Transverse colon (tissue), 4 donors: ENCODE results near the gene WDR5B. TPM values are rescaled to one million over a fixed set of nuclear protein-coding genes. Genes with fewer than 3 reads are reported as not detected.

Source experiments
- DNase-seq: peaks from one replicate; pipeline ENCODE4 v3.0.0-alpha.2; 2019
- H3K27ac ChIP-seq, 4 donors: fragments of 200-600 bp; sonication (generic); 2 replicates each; pipeline ENCODE4 v1.5.1; 2016 to 2018; ENCODE audit warnings: inconsistent platforms in 4 of 4
- H3K27me3 ChIP-seq: fragments of 200-600 bp; sonication (generic); 2 replicates; pipeline ENCODE4 v1.5.1; 2017; ENCODE audit warnings: inconsistent platforms
- H3K36me3 ChIP-seq, 4 donors: fragments of 200-600 bp; sonication (generic); 2 replicates each; pipeline ENCODE4 v1.5.1; 2017 to 2019; ENCODE audit warnings: inconsistent platforms in 4 of 4
- H3K4me1 ChIP-seq, 4 donors: fragments of 200-600 bp; sonication (generic); 2 replicates each; pipeline ENCODE4 v1.5.1; 2017 to 2020; ENCODE audit warnings: inconsistent platforms in 4 of 4
- H3K4me3 ChIP-seq, 4 donors: fragments of 200-600 bp; sonication (generic); 1 replicate in 1 of 4; 2 replicates in 3 of 4; pipeline versions ENCODE4 v1.5.1 to v1.6.1; 2017 to 2019; ENCODE audit warnings: inconsistent platforms in 4 of 4
- H3K9me3 ChIP-seq, 2 donors: fragments of 200-600 bp; sonication (generic); 2 replicates each; pipeline ENCODE4 v1.5.1; 2017 to 2019; ENCODE audit warnings: inconsistent platforms in 2 of 2
- CTCF ChIP-seq, 5 experiments: fragments of 200-600 bp in 3 of 5; fragments of 450-650 bp in 2 of 5; sonication (generic) in 3 of 5; IDR thresholded peaks; 1 replicate in 2 of 5; 2 replicates in 3 of 5; pipeline ENCODE4 v1.5.1; 2016 to 2017; ENCODE audit warnings: antibody characterized with exemption in 5 of 5, inconsistent platforms in 3 of 5, mild to moderate bottlenecking in 2 of 5, moderate library complexity in 1 of 5
- EP300 ChIP-seq: sonication (generic); formaldehyde crosslinking; IDR thresholded peaks from one replicate; pipeline ENCODE4 v1.6.1; 2017; ENCODE audit warnings: antibody characterized with exemption, low read depth
- POLR2A ChIP-seq: fragments of 450-650 bp; IDR thresholded peaks from one replicate; pipeline ENCODE4 v1.6.1; 2016; ENCODE audit warnings: antibody characterized with exemption, mild to moderate bottlenecking, moderate library complexity
- POLR2AphosphoS5 ChIP-seq, 3 donors: sonication (generic); formaldehyde crosslinking; IDR thresholded peaks; one replicate each; pipeline ENCODE4 v1.6.1; 2016; ENCODE audit warnings: antibody characterized with exemption in 3 of 3
- WGBS, 2 donors: methylation state at CpG; one replicate each; pipeline ENCODE4 v1.1.5; 2018; ENCODE audit warnings: low coverage in 1 of 2; 5-methylcytosine and 5-hydroxymethylcytosine counted together
- in situ Hi-C, 4 donors: fragments of 200-750 bp; cut with MboI; loops; one replicate each; pipeline versions ENCODE4 v1.15.0 to v1.15.1; 2017; ENCODE audit warnings: low sequenced_read_pairs in 3 of 4, low pct_ligation_motif_present in 1 of 4, low pct_unique_long_range_greater_than_20kb in 1 of 4
- intact Hi-C: fragments of 100-400 bp; cut with DNase I; formaldehyde crosslinking; loops from one replicate; pipeline ENCODE4 v1.15.1; 2023; ENCODE audit warnings: low total_unique reads
- total RNA-seq, 4 donors: library from RNA; depleted of rRNA; stranded (reverse); fragments of >200 nt; gene quantifications; one replicate each; pipeline ENCODE4 v1.1.0, GENCODE V29; 2016

Gene WDR5B
- total RNA-seq, 4 donors from 2014 or later: 2.2 to 2.6 (median 2.5) TPM; not detected in 1

DNA sequence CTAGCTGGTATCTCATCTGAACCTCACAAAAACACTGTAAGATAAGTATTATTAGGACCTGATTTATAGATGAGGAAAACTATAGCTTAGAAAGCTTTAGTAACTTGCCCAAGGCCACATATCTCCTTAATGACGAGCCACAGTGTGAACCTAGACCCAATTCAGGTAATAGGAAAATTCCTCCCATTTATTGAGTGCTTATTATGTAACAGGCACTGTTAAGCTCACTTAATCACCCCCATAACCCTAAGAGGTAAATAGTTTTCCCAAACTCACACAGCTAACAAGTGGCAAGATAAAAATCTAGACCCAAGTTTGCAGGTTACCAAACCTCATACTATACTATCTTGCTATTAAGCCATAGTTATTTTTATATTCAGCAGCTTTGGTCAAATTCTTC is 7.9 kb downstream of the WDR5B start:
- no peak for DNase-seq
- peaks cover 0 to 72% (median 32%) of the 10 kb centered on the region in 4 donors for H3K36me3 ChIP-seq
- peaks cover 0 to under 1% (median 0%) of the 10 kb centered on the region in 4 donors for H3K4me1 ChIP-seq
- H3K27me3 ChIP-seq: no peaks in the 10 kb centered on the region
- intact Hi-C loops (no loop called here), in situ Hi-C loops (loop anchor here in 1 of 4 donors (25.0 kb wide), 1 partner anchor 279 kb away; the partner anchor contains the start of gene PARP14)
- no peak for TF ChIP-seq EP300
- TF ChIP-seq POLR2A: no peak
- TF ChIP-seq POLR2AphosphoS5 (IDR thresholded peaks at IDR 0.05): no peak
- no peak for TF ChIP-seq CTCF (IDR thresholded peaks at IDR 0.05)
- whole genome bisulfite sequencing, 2 donors: 90 to 100% methylated on average over 1 of the region's 1 CpG
- H3K27ac ChIP-seq: no peak overlapping the region
- H3K4me3 ChIP-seq: no peak overlapping the region
- H3K9me3 ChIP-seq: no peaks in the 10 kb centered on the region

GRCh38 chr3:122406198-122406597 is 9.7 kb downstream of the WDR5B start:
- WGBS, 2 donors: 78% methylated on average over 4 of the region's 4 CpGs; no CpG with 5 or more reads in 1 of the 2 donors
- in situ Hi-C loops: loop anchor here in 1 of 4 donors (25.0 kb wide), 1 partner anchor 281 kb away; the partner anchor contains the start of gene PARP14

DNA sequence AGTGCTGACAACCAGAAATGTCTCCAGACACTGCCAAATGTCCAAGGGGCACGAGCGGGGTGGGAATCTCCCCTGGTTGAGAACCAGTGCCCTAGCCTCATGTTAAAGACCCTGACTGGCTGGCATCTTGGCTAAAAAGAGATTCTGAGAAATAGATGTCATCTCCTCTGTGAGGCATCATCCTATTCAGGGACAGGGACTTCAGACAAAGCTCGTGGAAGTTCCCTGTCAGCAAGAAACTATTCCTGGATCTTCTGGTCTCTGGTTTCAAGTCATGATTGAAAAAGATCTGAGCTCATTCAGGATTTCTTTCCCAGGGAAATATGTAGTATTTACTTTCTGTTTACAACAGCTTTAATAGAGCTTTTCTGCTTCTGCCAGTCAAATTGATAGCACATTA is 10.8 kb downstream of the WDR5B start:
- no peak overlapping the region for H3K4me3 ChIP-seq
- TF ChIP-seq CTCF (IDR thresholded peaks at IDR 0.05) (no peak), POLR2A (no peak), POLR2AphosphoS5 (IDR thresholded peaks at IDR 0.05) (no peak), EP300 (no peak)
- in situ Hi-C loops (loop anchor here in 1 of 4 donors (25.0 kb wide), 1 partner anchor 282 kb away; the partner anchor contains the start of gene PARP14), intact Hi-C loops (no loop called here)
- no peak overlapping the region for H3K27ac ChIP-seq
- 95% methylated on average over 3 of the region's 3 CpGs; no CpG with 5 or more reads in 1 of the 2 donors for WGBS, 2 donors
- H3K27me3 ChIP-seq: no peaks in the 10 kb centered on the region
- peaks cover 0 to 72% (median 33%) of the 10 kb centered on the region in 4 donors for H3K36me3 ChIP-seq
- no peak for DNase-seq
- H3K4me1 ChIP-seq: no peaks in the 10 kb centered on the region
- H3K9me3 ChIP-seq: no peaks in the 10 kb centered on the region

More at GRCh38 chr3:122406198-122406597, 9.7 kb downstream of the WDR5B start:
- Histone ChIP-seq H3K4me3 (no peak overlapping the region), H3K27ac (no peak overlapping the region), H3K4me1 (no peaks in the 10 kb centered on the region), H3K36me3 (peaks cover 0 to 77% (median 34%) of the 10 kb centered on the region in 4 donors), H3K27me3 (no peaks in the 10 kb centered on the region), H3K9me3 (no peaks in the 10 kb centered on the region)
- no peak for DNase-seq
- TF ChIP-seq POLR2AphosphoS5 (IDR thresholded peaks at IDR 0.05) (no peak), POLR2A (no peak), CTCF (IDR thresholded peaks at IDR 0.05) (no peak), EP300 (no peak)
- intact Hi-C loops: no loop called here

DNA sequence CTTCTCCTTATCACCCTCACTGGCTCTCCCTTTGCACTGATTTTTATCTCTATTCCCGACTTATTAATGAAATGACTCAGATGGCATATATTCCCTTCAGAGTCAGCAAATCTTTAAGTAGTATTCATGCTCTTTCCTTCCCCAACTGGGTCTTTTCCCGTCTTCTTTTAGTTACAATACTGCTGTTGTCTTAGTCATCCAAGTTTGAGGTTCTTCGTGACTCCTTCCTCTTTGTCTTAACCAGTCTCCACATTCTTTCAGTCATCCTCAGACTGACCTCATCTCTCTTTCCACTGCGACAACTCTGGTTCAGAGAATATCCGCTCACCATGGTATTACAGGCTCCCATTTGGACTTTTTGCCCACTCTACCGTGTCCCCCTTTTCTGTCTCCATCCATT is 12.4 kb downstream of the WDR5B start:
- H3K4me1 ChIP-seq: no peaks in the 10 kb centered on the region
- TF ChIP-seq EP300: no peak
- TF ChIP-seq POLR2A: no peak
- no peak for TF ChIP-seq POLR2AphosphoS5 (IDR thresholded peaks at IDR 0.05)
- no peak for TF ChIP-seq CTCF (IDR thresholded peaks at IDR 0.05)
- intact Hi-C loops: no loop called here
- H3K36me3 ChIP-seq: peaks cover 0 to 56% (median 25%) of the 10 kb centered on the region in 4 donors
- no peak overlapping the region for H3K27ac ChIP-seq
- 87 to 93% methylated on average over 5 to 6 of the region's 6 CpGs for WGBS, 2 donors
- no peaks in the 10 kb centered on the region for H3K9me3 ChIP-seq
- in situ Hi-C loops: loop anchor here in 1 of 4 donors (25.0 kb wide), 1 partner anchor 284 kb away; the partner anchor contains the start of gene PARP14
- no peak overlapping the region for H3K4me3 ChIP-seq
- no peak for DNase-seq
- H3K27me3 ChIP-seq: no peaks in the 10 kb centered on the region
